ENCODE data around the gene SELE.
A peak's percentile ranks its signal among the peaks of the same experiment; 100 is the strongest.
"Not testable (repeated sequence)": the region's sequence is repeated elsewhere in the genome, so short reads cannot be mapped to it uniquely, and the experiment has no call there.

SELE gene

GRCh38 chr1:169722779-169723178 is 11.1 kb downstream of the SELE start:
- no peak for DNase-seq

GRCh38 chr1:169715100-169715499 is 18.8 kb downstream of the SELE start:
- not testable (repeated sequence) for DNase-seq

GRCh38 chr1:169713090-169713489 is 20.8 kb downstream of the SELE start:
- DNase-seq: not testable (repeated sequence)

GRCh38 chr1:169712309-169712631 is 21.6 kb downstream of the SELE start:
- no peak for DNase-seq

- peak; percentile 73 for DNase-seq
Observed at GRCh38 chr1:169711469-169712308, 22.2 kb downstream of the SELE start, which contains the start of gene SELL. Gene SELL, minus strand, starts transcription at chr1:169711620. Its CDS starts 122 bp downstream, at chr1:169711498.

GRCh38 chr1:169708647-169709046 is 25.2 kb downstream of the SELE start:
- no peak for DNase-seq

- DNase-seq: no peak
Observed at GRCh38 chr1:169707912-169708604, 25.8 kb downstream of the SELE start.

- DNase-seq: no peak
Observed at GRCh38 chr1:169704797-169705196, 29.1 kb downstream of the SELE start.

GRCh38 chr1:169701261-169702005 is 32.4 kb downstream of the SELE start:
- DNase-seq: no peak

GRCh38 chr1:169699707-169700106 is 34.2 kb downstream of the SELE start:
- DNase-seq: no peak

GRCh38 chr1:169698976-169699375 is 34.9 kb downstream of the SELE start:
- no peak for DNase-seq

- no peak for DNase-seq
Observed at GRCh38 chr1:169697755-169698154, 36.1 kb downstream of the SELE start.

- DNase-seq: no peak
Observed at GRCh38 chr1:169696273-169697100, 37.4 kb downstream of the SELE start.

- peak; percentile 26 for DNase-seq
Observed at GRCh38 chr1:169694304-169695075, 39.4 kb downstream of the SELE start.

- DNase-seq: peak; percentile 32
Observed at GRCh38 chr1:169692756-169693460, 41.0 kb downstream of the SELE start.

- no peak for DNase-seq
Observed at GRCh38 chr1:169690489-169690888, 43.4 kb downstream of the SELE start.

- DNase-seq: no peak
Observed at GRCh38 chr1:169689395-169689794, 44.5 kb downstream of the SELE start.

GRCh38 chr1:169688377-169688776 is 45.5 kb downstream of the SELE start:
- not testable (repeated sequence) for DNase-seq

GRCh38 chr1:169683661-169684060 is 50.2 kb downstream of the SELE start:
- no peak for DNase-seq

- not testable (repeated sequence) for DNase-seq
Observed at GRCh38 chr1:169683168-169683567, 50.7 kb downstream of the SELE start.

GRCh38 chr1:169682071-169682470 is 51.8 kb downstream of the SELE start:
- no peak for DNase-seq
